GM21526 (cell line): ENCODE results near the gene DRGX.

Source experiments
- ATAC-seq: cut with Tn5 transposase; IDR thresholded peaks from one replicate; pipeline ENCODE4 v1.9.1; 2021; ENCODE audit warnings: moderate library complexity; ENCODE audit not compliant: unreplicated experiment, low FRiP score

The DRGX gene

DNA sequence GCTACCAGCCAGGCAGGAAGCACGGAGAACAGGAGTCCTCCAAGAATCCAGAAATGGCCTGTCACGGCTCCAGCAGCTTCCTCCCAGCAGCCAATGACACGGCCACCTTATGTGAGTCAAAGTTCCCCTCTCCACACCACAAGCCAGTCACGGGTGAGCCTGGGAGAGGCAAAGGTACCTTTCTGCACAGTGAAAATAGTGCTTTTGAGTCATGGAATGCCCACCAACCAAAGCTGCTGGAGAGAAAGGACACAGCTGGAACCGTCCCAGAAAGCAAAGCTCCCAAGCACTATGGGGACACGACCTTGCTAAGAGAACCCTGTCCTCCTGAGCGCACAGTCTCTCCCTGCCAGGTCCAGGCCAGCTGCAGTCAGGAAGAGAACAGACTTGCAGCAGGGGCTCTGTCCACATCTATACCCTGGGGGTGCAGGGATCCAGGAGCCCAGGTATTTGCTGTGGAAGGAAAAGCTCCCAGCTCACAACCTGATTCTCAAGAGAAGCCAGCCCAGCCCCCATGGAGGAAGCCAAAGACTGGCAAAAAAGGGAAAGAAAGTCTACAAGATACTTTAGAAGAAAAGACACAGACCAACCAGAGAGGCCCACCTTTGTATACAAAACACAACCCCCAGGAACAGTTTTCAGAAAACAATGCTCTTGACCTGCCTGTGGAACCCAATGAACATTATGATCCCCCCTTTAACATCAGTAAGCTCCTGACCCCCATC lies 72.6 kb downstream of the DRGX start:
- no peak for ATAC-seq

DNA sequence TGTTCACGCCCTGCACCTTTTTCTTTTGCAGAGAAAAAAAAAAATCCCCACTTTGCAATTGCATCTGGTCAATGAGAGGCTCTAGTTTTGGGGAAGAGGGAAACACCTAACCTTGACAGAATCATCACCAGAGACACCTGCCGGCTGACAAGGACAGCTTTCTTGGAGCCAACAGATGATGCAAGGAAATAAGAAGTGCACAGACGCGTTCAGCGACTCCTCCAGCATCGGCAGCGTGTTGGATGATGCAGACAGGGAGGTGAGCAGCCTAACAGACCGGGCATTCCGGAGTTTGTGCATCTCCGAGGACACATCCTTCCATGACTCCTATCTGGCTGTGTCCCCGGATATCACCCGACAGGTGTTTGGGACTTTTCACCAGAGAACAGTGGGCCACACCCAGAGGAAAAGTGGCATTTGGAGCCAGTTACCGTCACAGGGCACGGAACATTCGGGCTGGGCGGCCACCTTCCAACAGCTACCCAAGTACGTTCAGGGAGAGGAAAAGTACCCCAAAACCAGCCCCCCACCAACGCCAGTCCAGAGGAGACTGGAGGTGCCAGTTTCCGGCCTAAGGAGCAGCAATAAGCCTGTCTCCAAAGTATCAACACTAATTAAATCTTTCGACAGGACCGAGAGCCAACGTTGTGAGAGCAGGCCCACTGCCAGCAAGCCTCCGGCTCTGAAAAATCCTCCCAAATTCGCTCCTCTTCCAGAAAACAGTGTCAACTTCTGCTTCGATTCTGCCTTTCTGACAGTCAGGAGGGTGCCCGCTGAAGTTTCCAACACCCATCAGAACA lies 73.3 kb downstream of the DRGX start:
- no peak for ATAC-seq

DNA sequence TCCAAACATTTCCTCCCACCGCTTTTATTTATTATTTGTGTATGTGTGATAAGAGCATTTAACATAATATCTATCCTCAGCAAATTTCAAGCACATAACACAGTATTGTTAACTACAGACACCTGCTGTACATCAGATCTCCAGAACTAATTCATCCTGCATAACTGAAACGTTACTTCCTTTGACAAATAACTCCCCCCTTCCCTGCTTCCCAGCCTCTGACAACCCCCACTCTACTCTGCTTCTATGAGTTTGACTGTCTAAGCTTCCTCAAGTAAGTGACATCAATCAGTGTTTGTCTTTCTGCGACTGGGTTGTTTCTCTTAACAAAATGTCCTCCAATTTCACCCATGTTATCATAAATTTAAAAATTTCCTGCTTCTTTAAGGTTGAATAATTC lies 74.9 kb downstream of the DRGX start:
- ATAC-seq = no peak

DNA sequence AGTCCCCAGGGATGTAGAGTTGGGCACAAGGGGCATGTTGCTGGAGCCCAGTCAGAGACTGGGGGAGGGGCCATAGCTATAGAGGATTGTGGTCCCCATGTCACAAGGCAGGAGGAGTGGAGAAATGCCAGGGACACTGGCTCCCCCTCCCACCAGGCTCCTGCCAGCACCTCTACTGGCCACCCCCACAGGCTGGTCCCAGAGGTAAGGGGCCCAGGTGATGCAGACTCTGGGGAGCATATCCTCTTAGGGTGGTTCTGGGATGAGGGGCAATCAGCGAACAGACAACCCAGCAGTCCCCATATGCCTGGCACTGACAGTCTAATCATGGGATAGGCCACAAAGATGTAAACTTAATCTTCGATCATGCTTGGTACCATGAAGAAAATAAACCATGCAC lies 75.7 kb downstream of the DRGX start:
- no peak for ATAC-seq

DNA sequence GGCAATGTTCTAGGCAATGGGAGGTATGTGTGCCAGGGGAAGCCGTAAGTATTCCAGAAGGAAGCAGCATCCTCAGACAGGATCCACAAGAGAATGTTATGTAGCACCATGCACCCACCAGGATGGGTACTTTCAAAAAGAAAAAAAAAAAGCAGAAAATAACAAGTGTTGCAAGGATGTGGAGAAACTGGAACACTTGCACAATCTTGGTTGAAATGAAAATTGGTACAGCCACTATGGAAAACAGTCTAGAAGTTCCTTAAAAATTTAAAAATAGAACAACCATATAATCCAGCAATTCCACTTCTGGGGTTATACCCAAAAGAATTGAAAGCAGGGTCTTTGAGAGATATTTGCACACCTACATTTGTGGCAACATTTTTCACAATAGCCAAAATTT lies 76.7 kb downstream of the DRGX start:
- no peak for ATAC-seq

DNA sequence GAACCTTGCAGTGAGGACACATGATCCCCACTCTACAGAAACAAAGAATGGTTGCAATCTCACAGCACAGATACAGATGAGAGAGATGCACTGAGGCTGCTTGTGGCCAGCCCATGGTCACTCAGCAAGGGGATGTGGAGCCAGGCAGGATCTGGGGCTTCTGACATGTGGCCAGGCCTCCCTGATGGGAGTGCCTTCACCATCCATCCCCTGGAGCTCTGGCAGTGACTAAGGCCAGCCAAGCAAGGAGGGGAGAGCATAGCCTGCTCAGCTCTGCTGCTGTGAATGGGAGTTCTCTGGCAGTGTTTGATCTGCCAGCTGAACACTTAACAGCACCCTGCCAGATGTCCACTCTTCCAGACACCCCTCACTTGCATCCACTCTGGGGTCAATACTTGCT lies 77.1 kb downstream of the DRGX start:
- no peak for ATAC-seq

DNA sequence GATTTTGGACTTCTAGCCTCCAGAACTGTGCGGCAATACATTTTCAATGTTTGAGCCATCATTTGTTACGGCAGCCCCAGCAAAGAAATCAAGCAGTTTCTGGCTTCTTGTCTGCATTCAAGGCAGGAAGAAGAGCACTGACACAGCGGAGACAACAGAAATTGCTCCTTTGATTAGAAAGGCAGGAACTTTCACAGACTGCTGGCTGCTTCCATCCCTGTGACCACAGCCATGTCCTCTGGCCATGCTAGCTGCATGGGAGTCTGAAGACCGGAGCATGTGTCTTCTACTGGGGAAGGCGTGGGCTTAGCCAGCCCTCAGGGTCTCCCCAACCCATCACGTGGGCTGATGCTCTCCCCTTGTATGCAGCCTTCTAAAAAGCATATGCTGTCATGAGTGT lies 77.9 kb downstream of the DRGX start:
- ATAC-seq = no peak

DNA sequence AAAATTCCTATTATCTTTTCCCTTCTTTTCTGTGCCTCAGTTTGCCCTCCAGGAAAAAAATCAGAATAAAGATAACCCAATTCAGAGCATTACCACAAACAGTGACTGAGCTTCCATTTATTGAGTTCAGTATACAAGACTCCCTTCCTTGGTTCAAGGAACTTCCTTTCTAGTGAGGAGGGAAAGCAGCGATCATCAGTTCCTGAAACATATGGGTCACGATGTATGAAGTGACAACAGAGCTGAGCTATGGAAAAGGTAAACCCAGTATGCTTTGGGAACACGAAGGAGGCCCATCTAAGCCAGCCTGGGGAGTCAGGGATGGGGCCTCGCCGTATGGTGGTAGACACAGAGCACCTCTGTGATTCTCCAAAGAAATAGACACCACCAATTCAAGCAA lies 81.1 kb downstream of the DRGX start:
- ATAC-seq = no peak
